ENCODE measurements around the gene SCUBE2. TPM values are rescaled to one million over a fixed set of nuclear protein-coding genes. Genes with fewer than 3 reads are reported as not detected.
A peak's percentile ranks its signal among the peaks of the same experiment; 100 is the strongest.

The SCUBE2 gene
- total and polyA plus RNA-seq, 2 donors (not counting 1 experiment from before 2014, with no cell fraction given): 0.61 to 1.8 TPM

GRCh38 chr11:9001736-9002135, 89.7 kb downstream of the SCUBE2 start:
- H3K27ac ChIP-seq (ENCODE audit: insufficient read depth, low read length): peak overlapping the region; percentile 9
- TF ChIP-seq EZH2 (IDR thresholded peaks at IDR 0.05; ENCODE audit: low read length, missing control alignments): no peak
- TF ChIP-seq CTCF (conservative IDR thresholded peaks at IDR 0.05 in 1 of 2, IDR thresholded peaks at IDR 0.05 in 1 of 2; ENCODE audit: low read depth in 1 of 2, low read length in 2 of 2): no peak
- H3K9me3 ChIP-seq (ENCODE audit: control insufficient read depth, insufficient read depth, low read depth, low read length): no peaks in the 10 kb centered on the region
- no peaks in the 10 kb centered on the region for H4K20me1 ChIP-seq (ENCODE audit: control insufficient read depth, extremely low read depth, insufficient read depth, low read length)
- no peaks in the 10 kb centered on the region for H3K79me2 ChIP-seq (ENCODE audit: control insufficient read depth, insufficient read depth, low read length)
- peak overlapping the region; percentile 7 for H3K4me2 ChIP-seq (ENCODE audit: extremely low read depth, insufficient read depth, low read length)
- peak overlapping the region; percentile 47 for H2AFZ ChIP-seq (ENCODE audit: low read length)
- H3K27me3 ChIP-seq (ENCODE audit: control insufficient read depth, insufficient read depth, low read length): peaks cover 22% of the 10 kb centered on the region
- no peak overlapping the region for H3K9ac ChIP-seq (ENCODE audit: insufficient read depth, low read length)
- H3K4me1 ChIP-seq (ENCODE audit: control insufficient read depth, extremely low read depth, insufficient read depth, low read length): peaks cover 7% of the 10 kb centered on the region
- DNase-seq (ENCODE audit: low read depth in 2 of 2): peak; percentile 68 to 88
- no peaks in the 10 kb centered on the region for H3K36me3 ChIP-seq (ENCODE audit: control insufficient read depth, insufficient read depth, low read length)
- no peak overlapping the region for H3K4me3 ChIP-seq (replicated peaks in 1 of 4; ENCODE audit: control extremely low read depth in 1 of 4, insufficient read depth in 1 of 4, low read depth in 3 of 4, low read length in 4 of 4)

GRCh38 chr11:8998017-8998416, 93.4 kb downstream of the SCUBE2 start:
- Histone ChIP-seq H3K27ac (ENCODE audit: insufficient read depth, low read length) (no peak overlapping the region), H3K9ac (ENCODE audit: insufficient read depth, low read length) (no peak overlapping the region), H3K4me3 (replicated peaks in 1 of 4; ENCODE audit: control extremely low read depth in 1 of 4, insufficient read depth in 1 of 4, low read depth in 3 of 4, low read length in 4 of 4) (no peak overlapping the region), H4K20me1 (ENCODE audit: control insufficient read depth, extremely low read depth, insufficient read depth, low read length) (no peaks in the 10 kb centered on the region), H2AFZ (ENCODE audit: low read length) (no peak overlapping the region), H3K9me3 (ENCODE audit: control insufficient read depth, insufficient read depth, low read depth, low read length) (no peaks in the 10 kb centered on the region), H3K79me2 (ENCODE audit: control insufficient read depth, insufficient read depth, low read length) (no peaks in the 10 kb centered on the region), H3K4me1 (ENCODE audit: control insufficient read depth, extremely low read depth, insufficient read depth, low read length) (peaks cover 7% of the 10 kb centered on the region), H3K36me3 (ENCODE audit: control insufficient read depth, insufficient read depth, low read length) (no peaks in the 10 kb centered on the region), H3K4me2 (ENCODE audit: extremely low read depth, insufficient read depth, low read length) (no peak overlapping the region), H3K27me3 (ENCODE audit: control insufficient read depth, insufficient read depth, low read length) (no peaks in the 10 kb centered on the region)
- DNase-seq (ENCODE audit: low read depth in 2 of 2): no peak
- TF ChIP-seq EZH2 (IDR thresholded peaks at IDR 0.05; ENCODE audit: low read length, missing control alignments): no peak
- TF ChIP-seq CTCF (conservative IDR thresholded peaks at IDR 0.05 in 1 of 2, IDR thresholded peaks at IDR 0.05 in 1 of 2; ENCODE audit: low read depth in 1 of 2, low read length in 2 of 2): no peak

GRCh38 chr11:8997451-8997850, 93.9 kb downstream of the SCUBE2 start:
- Histone ChIP-seq H3K9ac (ENCODE audit: insufficient read depth, low read length) (no peak overlapping the region), H3K27me3 (ENCODE audit: control insufficient read depth, insufficient read depth, low read length) (no peaks in the 10 kb centered on the region), H3K9me3 (ENCODE audit: control insufficient read depth, insufficient read depth, low read depth, low read length) (no peaks in the 10 kb centered on the region), H3K4me2 (ENCODE audit: extremely low read depth, insufficient read depth, low read length) (no peak overlapping the region), H3K79me2 (ENCODE audit: control insufficient read depth, insufficient read depth, low read length) (no peaks in the 10 kb centered on the region), H3K36me3 (ENCODE audit: control insufficient read depth, insufficient read depth, low read length) (no peaks in the 10 kb centered on the region), H3K27ac (ENCODE audit: insufficient read depth, low read length) (no peak overlapping the region), H2AFZ (ENCODE audit: low read length) (no peak overlapping the region), H3K4me1 (ENCODE audit: control insufficient read depth, extremely low read depth, insufficient read depth, low read length) (peaks cover 3% of the 10 kb centered on the region), H4K20me1 (ENCODE audit: control insufficient read depth, extremely low read depth, insufficient read depth, low read length) (no peaks in the 10 kb centered on the region), H3K4me3 (replicated peaks in 1 of 4; ENCODE audit: control extremely low read depth in 1 of 4, insufficient read depth in 1 of 4, low read depth in 3 of 4, low read length in 4 of 4) (no peak overlapping the region)
- TF ChIP-seq EZH2 (IDR thresholded peaks at IDR 0.05; ENCODE audit: low read length, missing control alignments) (no peak), CTCF (conservative IDR thresholded peaks at IDR 0.05 in 1 of 2, IDR thresholded peaks at IDR 0.05 in 1 of 2; ENCODE audit: low read depth in 1 of 2, low read length in 2 of 2) (no peak)
- DNase-seq (ENCODE audit: low read depth in 2 of 2): no peak
